Measurements from ENCODE around the gene SLC24A5. TPM values are rescaled to one million over a fixed set of nuclear protein-coding genes. Genes with fewer than 3 reads are reported as not detected.

The SLC24A5 gene
- total RNA-seq, 4 donors from 2014 or later = not detected

GRCh38 chr15:48105936-48106335 is 14.9 kb upstream of the SLC24A5 start:
- 60% methylated on average over 2 of the region's 2 CpGs for WGBS, 2 donors (ENCODE audit: low coverage in 1 of 2)
- H3K4me1 ChIP-seq = peaks cover 0 to 3% (median 0%) of the 10 kb centered on the region in 4 donors
- no peak for DNase-seq
- H3K27me3 ChIP-seq = no peaks in the 10 kb centered on the region
- in situ Hi-C loops (cut with MboI; ENCODE audit: low pct_ligation_motif_present in 1 of 4, low pct_unique_long_range_greater_than_20kb in 1 of 4, low sequenced_read_pairs in 3 of 4) (no loop called here), intact Hi-C loops (cut with DNase I; ENCODE audit: low total_unique reads) (no loop called here)
- no peaks in the 10 kb centered on the region for H3K9me3 ChIP-seq
- no peak overlapping the region for H3K27ac ChIP-seq
- no peaks in the 10 kb centered on the region for H3K36me3 ChIP-seq
- no peak overlapping the region for H3K4me3 ChIP-seq
- TF ChIP-seq CTCF (IDR thresholded peaks at IDR 0.05) = no peak

GRCh38 chr15:48109212-48109611 is 11.6 kb upstream of the SLC24A5 start:
- no peak for DNase-seq
- in situ Hi-C loops (cut with MboI; ENCODE audit: low pct_ligation_motif_present in 1 of 4, low pct_unique_long_range_greater_than_20kb in 1 of 4, low sequenced_read_pairs in 3 of 4) (no loop called here), intact Hi-C loops (cut with DNase I; ENCODE audit: low total_unique reads) (no loop called here)
- Histone ChIP-seq H3K4me3 (no peak overlapping the region), H3K36me3 (no peaks in the 10 kb centered on the region), H3K27ac (no peak overlapping the region), H3K9me3 (no peaks in the 10 kb centered on the region), H3K27me3 (no peaks in the 10 kb centered on the region), H3K4me1 (no peaks in the 10 kb centered on the region)
- TF ChIP-seq CTCF (IDR thresholded peaks at IDR 0.05) = no peak
- no peak for TF ChIP-seq POLR2A (IDR thresholded peaks at IDR 0.05)
- TF ChIP-seq POLR2AphosphoS5 (IDR thresholded peaks at IDR 0.05) = no peak
- no peak for TF ChIP-seq EP300 (IDR thresholded peaks at IDR 0.05; ENCODE audit: low read depth)
- 84 to 87% methylated on average over 4 of the region's 4 CpGs for WGBS, 2 donors (ENCODE audit: low coverage in 1 of 2)

- H3K4me1 ChIP-seq = no peaks in the 10 kb centered on the region
- DNase-seq = no peak
- 53 to 78% methylated on average over 3 to 5 of the region's 5 CpGs for WGBS, 2 donors (ENCODE audit: low coverage in 1 of 2)
- intact Hi-C loops (cut with DNase I; ENCODE audit: low total_unique reads) = no loop called here
- no peaks in the 10 kb centered on the region for H3K27me3 ChIP-seq
- no peak overlapping the region for H3K27ac ChIP-seq
- no peaks in the 10 kb centered on the region for H3K9me3 ChIP-seq
- H3K4me3 ChIP-seq = no peak overlapping the region
- no peaks in the 10 kb centered on the region for H3K36me3 ChIP-seq
- no peak for TF ChIP-seq POLR2A (IDR thresholded peaks at IDR 0.05)
- TF ChIP-seq EP300 (IDR thresholded peaks at IDR 0.05; ENCODE audit: low read depth) = no peak
- TF ChIP-seq POLR2AphosphoS5 (IDR thresholded peaks at IDR 0.05) = no peak
- TF ChIP-seq CTCF (IDR thresholded peaks at IDR 0.05) = no peak
- in situ Hi-C loops (cut with MboI; ENCODE audit: low pct_ligation_motif_present in 1 of 4, low pct_unique_long_range_greater_than_20kb in 1 of 4, low sequenced_read_pairs in 3 of 4) = no loop called here
Measured at GRCh38 chr15:48109856-48110531, 10.8 kb upstream of the SLC24A5 start.

GRCh38 chr15:48112242-48112641 is 8.5 kb upstream of the SLC24A5 start:
- no peaks in the 10 kb centered on the region for H3K9me3 ChIP-seq
- no peaks in the 10 kb centered on the region for H3K27me3 ChIP-seq
- TF ChIP-seq CTCF (IDR thresholded peaks at IDR 0.05) (peak in 3 of 5 experiments; percentile 10 to 15 (median 10)), POLR2A (IDR thresholded peaks at IDR 0.05) (no peak)
- H3K4me1 ChIP-seq = no peaks in the 10 kb centered on the region
- H3K36me3 ChIP-seq = no peaks in the 10 kb centered on the region
- intact Hi-C loops (cut with DNase I; ENCODE audit: low total_unique reads) = no loop called here
- in situ Hi-C loops (cut with MboI; ENCODE audit: low pct_ligation_motif_present in 1 of 4, low pct_unique_long_range_greater_than_20kb in 1 of 4, low sequenced_read_pairs in 3 of 4) = no loop called here
- no peak overlapping the region for H3K4me3 ChIP-seq
- no peak overlapping the region for H3K27ac ChIP-seq
- WGBS, 2 donors (ENCODE audit: low coverage in 1 of 2) = 33 to 45% methylated on average over 5 to 6 of the region's 6 CpGs
- no peak for DNase-seq

Data from transverse colon (tissue), 4 donors.